B cell (primary cell): Measurements from ENCODE around the gene TFEB. TPM values are rescaled to one million over a fixed set of nuclear protein-coding genes. Genes with fewer than 3 reads are reported as not detected.

ENCODE experiments used
- ATAC-seq: fragments of 200-7000 bp; cut with Tn5 transposase; one replicate; pipeline ENCODE4 v1.10.0; 2021; ENCODE audit warnings: low read depth, mild to moderate bottlenecking, moderate number of reproducible peaks, moderate library complexity
- CTCF ChIA-PET: fragments of 350-600 bp; sonication (Branson Sonifier 250); formaldehyde crosslinking; loops from one replicate; lab custom pipeline; 2021; ENCODE audit warnings: antibody characterized with exemption, inconsistent platforms; lab: Charles Lee
- POLR2A ChIA-PET: fragments of 350-600 bp; sonication (Branson Sonifier 250); formaldehyde crosslinking; loops from one replicate; lab custom pipeline; 2021; ENCODE audit warnings: antibody characterized with exemption; lab: Charles Lee
- DNase-seq: peaks from one replicate; pipeline ENCODE4 v3.0.0; 2013
- H2AFZ ChIP-seq: 2 replicates; pipeline ENCODE4 v1.6.1; 2012; ENCODE audit warnings: mild to moderate bottlenecking, low read depth, low read length; ENCODE audit not compliant: insufficient read depth, poor library complexity, severe bottlenecking
- H3K27ac ChIP-seq, 2 donors: 1 replicate in 1 of 2; 2 replicates in 1 of 2; pipeline ENCODE4 v1.5.1; 2012 to 2013; ENCODE audit warnings: low read length in 2 of 2, mild to moderate bottlenecking in 2 of 2, moderate library complexity in 1 of 2
- H3K27me3 ChIP-seq, 4 experiments: fragments of 200-600 bp in 1 of 4; sonication (generic) in 1 of 4; replicated peaks in 1 of 4; 1 replicate in 2 of 4; 2 replicates in 2 of 4; pipeline versions ENCODE4 v1.6.1 to v1.7.0; 2013 to 2016; ENCODE audit warnings: low read length in 3 of 4, mild to moderate bottlenecking in 2 of 4, mixed read lengths in 1 of 4, moderate library complexity in 1 of 4; ENCODE audit not compliant: insufficient read depth in 4 of 4, control insufficient read depth in 3 of 4; ENCODE audit errors: control extremely low read depth in 1 of 4
- H3K36me3 ChIP-seq, 2 experiments: replicated peaks in 1 of 2; 1 replicate in 1 of 2; 2 replicates in 1 of 2; pipeline versions ENCODE4 v1.6.1 to v1.7.1; 2013; ENCODE audit warnings: low read length in 1 of 2; ENCODE audit not compliant: insufficient read depth in 2 of 2, control insufficient read depth in 1 of 2; ENCODE audit errors: control extremely low read depth in 1 of 2, extremely low read depth in 1 of 2
- H3K4me1 ChIP-seq, 2 donors: fragments of 200-600 bp in 1 of 2; sonication (generic) in 1 of 2; 1 replicate in 1 of 2; 2 replicates in 1 of 2; pipeline versions ENCODE4 v1.5.1 to v1.6.1; 2013 to 2017; ENCODE audit warnings: low read length in 2 of 2; ENCODE audit not compliant: control insufficient read depth in 2 of 2, insufficient read depth in 2 of 2
- H3K4me2 ChIP-seq: replicated peaks from 2 replicates; pipeline ENCODE3; 2012; ENCODE audit warnings: mild to moderate bottlenecking, low read depth, low read length; ENCODE audit not compliant: poor library complexity, severe bottlenecking
- H3K4me3 ChIP-seq, 5 experiments: fragments of 200-600 bp in 1 of 5; sonication (generic) in 1 of 5; 1 replicate in 3 of 5; 2 replicates in 2 of 5; pipeline versions ENCODE4 v1.5.1 to v1.7.0; 2011 to 2016; ENCODE audit warnings: low read length in 4 of 5, mild to moderate bottlenecking in 4 of 5, low read depth in 2 of 5, control low read depth in 1 of 5, moderate library complexity in 1 of 5; ENCODE audit not compliant: insufficient read depth in 1 of 5; ENCODE audit errors: control extremely low read depth in 1 of 5, extremely low read depth in 1 of 5
- H3K79me2 ChIP-seq: fragments of 200-600 bp; sonication (generic); one replicate; pipeline ENCODE4 v1.6.0; 2016; ENCODE audit warnings: low read length; ENCODE audit not compliant: control insufficient read depth, insufficient read depth
- H3K9ac ChIP-seq: fragments of 200-600 bp; sonication (generic); 2 replicates; pipeline ENCODE4 v1.6.1; 2017; ENCODE audit warnings: mild to moderate bottlenecking, low read length, moderate library complexity
- H3K9me3 ChIP-seq, 3 donors: one replicate each; pipeline versions ENCODE4 v1.6.1 to v1.7.1; 2013; ENCODE audit warnings: low read length in 2 of 3; ENCODE audit not compliant: control insufficient read depth in 2 of 3, insufficient read depth in 1 of 3; ENCODE audit errors: control extremely low read depth in 1 of 3
- H4K20me1 ChIP-seq: 2 replicates; pipeline ENCODE4 v1.6.0; 2012; ENCODE audit warnings: mild to moderate bottlenecking, low read length; ENCODE audit not compliant: insufficient read depth, control insufficient read depth, poor library complexity, severe bottlenecking
- H3K27ac Mint-ChIP-seq: one replicate; pipeline ENCODE4 v1.8.0; 2021; ENCODE audit warnings: mixed read lengths
- H3K27me3 Mint-ChIP-seq: one replicate; pipeline ENCODE4 v1.8.0; 2021; ENCODE audit warnings: mixed read lengths
- H3K4me1 Mint-ChIP-seq: one replicate; pipeline ENCODE4 v1.8.0; 2021; ENCODE audit warnings: mixed read lengths
- H3K4me3 Mint-ChIP-seq: one replicate; pipeline ENCODE4 v1.8.0; 2021; ENCODE audit warnings: mixed read lengths
- H3K9me3 Mint-ChIP-seq: one replicate; pipeline ENCODE4 v1.8.0; 2022; ENCODE audit warnings: mixed read lengths; ENCODE audit not compliant: insufficient read depth
- EZH2 ChIP-seq: IDR thresholded peaks from 2 replicates; pipeline ENCODE4 v1.6.1; 2012; ENCODE audit warnings: borderline replicate concordance, low read depth, mild to moderate bottlenecking, moderate library complexity, low read length; ENCODE audit not compliant: insufficient read depth, poor library complexity, severe bottlenecking
- WGBS: methylation state at CpG from one replicate; pipeline ENCODE4 v1.1.5; 2013; ENCODE audit warnings: missing lambda C conversion rate; ENCODE audit not compliant: insufficient coverage; 5-methylcytosine and 5-hydroxymethylcytosine counted together
- intact Hi-C: fragments of 100-400 bp; cut with micrococcal nuclease; formaldehyde crosslinking; loops from one replicate; pipeline ENCODE4 v1.10.0; 2022
- polyA plus RNA-seq: library from polyadenylated mRNA; depleted of rRNA; stranded (reverse); fragments of >200 nt; gene quantifications from 2 replicates; pipeline ENCODE4 v1.2.3, GENCODE V29; 2012
- total RNA-seq, 2 donors: library from RNA; stranded (reverse); fragments of 120-200 nt in 1 of 2; gene quantifications; 1 replicate in 1 of 2; 2 replicates in 1 of 2; pipeline versions ENCODE4 v1.2.3 to v1.2.4, GENCODE V29; 2013 to 2022
- TF ChIP-seq, protein P1 (sequence below): fragments of 200-600 bp; IDR thresholded peaks from one replicate; pipeline ENCODE4 v1.8.0; 2022; ENCODE audit warnings: antibody characterized with exemption, mild to moderate bottlenecking

The TFEB gene
- total and polyA plus RNA-seq, 2 donors (not counting 1 experiment from before 2014, with no cell fraction given) = 113 to 148 TPM

DNA sequence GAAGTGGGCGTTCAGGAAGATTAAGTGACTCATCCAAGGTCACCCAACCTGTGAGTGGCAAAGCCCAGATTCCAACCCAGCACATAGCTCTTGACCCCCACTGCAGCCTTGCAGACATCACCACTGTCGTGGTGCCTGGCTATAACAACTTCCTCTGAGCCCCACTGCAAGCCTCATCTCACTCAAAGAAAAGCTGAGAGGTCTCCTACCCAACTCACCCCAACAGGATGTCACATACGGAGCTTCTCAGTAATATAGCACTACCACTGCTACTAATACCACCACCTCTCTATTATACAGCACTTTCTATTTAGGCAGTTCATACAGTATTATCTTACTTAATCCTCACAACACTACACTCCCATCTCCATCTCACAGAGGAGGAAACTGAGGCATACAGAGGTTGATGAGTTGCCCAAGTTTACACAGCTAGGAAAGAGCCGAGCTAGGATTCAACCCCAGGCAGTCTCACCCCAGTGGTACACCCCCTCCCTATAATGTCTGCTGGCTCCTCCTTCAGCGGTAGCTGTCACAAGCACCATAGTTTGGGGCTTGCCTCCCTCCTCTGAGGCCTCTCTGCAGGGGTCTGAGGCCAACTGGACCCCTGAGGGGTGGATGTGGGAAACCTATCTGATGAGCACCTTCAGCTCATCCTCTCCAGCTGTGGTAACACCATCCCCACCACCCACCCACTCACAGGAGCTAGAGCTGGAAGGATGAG lies 19.5 kb downstream of the TFEB start:
- no peaks in the 10 kb centered on the region for H3K9me3 ChIP-seq
- no peaks in the 10 kb centered on the region for H3K27me3 Mint-ChIP-seq
- peak overlapping the region; percentile 85 for H3K27ac Mint-ChIP-seq
- H3K4me2 ChIP-seq = peak overlapping the region; percentile 58
- peak; percentile 32 for ATAC-seq
- peaks cover 89% of the 10 kb centered on the region for H4K20me1 ChIP-seq
- 38% methylated on average over 3 of the region's 5 CpGs for WGBS
- peaks cover 100% of the 10 kb centered on the region for H3K79me2 ChIP-seq
- no peaks in the 10 kb centered on the region for H3K9me3 Mint-ChIP-seq
- H3K36me3 ChIP-seq = peaks cover 8 to 52% of the 10 kb centered on the region in 2 experiments
- no peak overlapping the region for H2AFZ ChIP-seq
- peak overlapping the region in 2 of 5 experiments; percentile 8 to 38 for H3K4me3 ChIP-seq
- DNase-seq = no peak
- intact Hi-C loops = no loop called here
- peaks cover 83 to 97% of the 10 kb centered on the region in 2 donors for H3K4me1 ChIP-seq
- TF ChIP-seq, protein P1, sequence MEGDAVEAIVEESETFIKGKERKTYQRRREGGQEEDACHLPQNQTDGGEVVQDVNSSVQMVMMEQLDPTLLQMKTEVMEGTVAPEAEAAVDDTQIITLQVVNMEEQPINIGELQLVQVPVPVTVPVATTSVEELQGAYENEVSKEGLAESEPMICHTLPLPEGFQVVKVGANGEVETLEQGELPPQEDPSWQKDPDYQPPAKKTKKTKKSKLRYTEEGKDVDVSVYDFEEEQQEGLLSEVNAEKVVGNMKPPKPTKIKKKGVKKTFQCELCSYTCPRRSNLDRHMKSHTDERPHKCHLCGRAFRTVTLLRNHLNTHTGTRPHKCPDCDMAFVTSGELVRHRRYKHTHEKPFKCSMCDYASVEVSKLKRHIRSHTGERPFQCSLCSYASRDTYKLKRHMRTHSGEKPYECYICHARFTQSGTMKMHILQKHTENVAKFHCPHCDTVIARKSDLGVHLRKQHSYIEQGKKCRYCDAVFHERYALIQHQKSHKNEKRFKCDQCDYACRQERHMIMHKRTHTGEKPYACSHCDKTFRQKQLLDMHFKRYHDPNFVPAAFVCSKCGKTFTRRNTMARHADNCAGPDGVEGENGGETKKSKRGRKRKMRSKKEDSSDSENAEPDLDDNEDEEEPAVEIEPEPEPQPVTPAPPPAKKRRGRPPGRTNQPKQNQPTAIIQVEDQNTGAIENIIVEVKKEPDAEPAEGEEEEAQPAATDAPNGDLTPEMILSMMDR = no peak
- TF ChIP-seq EZH2 = no peak
- peak overlapping the region; percentile 40 for H3K9ac ChIP-seq
- peak overlapping the region; percentile 66 to 78 for H3K27ac ChIP-seq
- CTCF ChIA-PET = interaction anchor here (0.8 to 7.7 kb wide), 7 partner anchors 9 to 113 kb away, joined by 3 to 145 read pairs (median 8); partner anchors contain the start of gene TFEB
- peaks cover 92% of the 10 kb centered on the region for H3K4me1 Mint-ChIP-seq
- H3K27me3 ChIP-seq = no peaks in the 10 kb centered on the region
- H3K4me3 Mint-ChIP-seq = peak overlapping the region; percentile 68
- POLR2A ChIA-PET = interaction anchor here (1.3 to 8.6 kb wide), 5 partner anchors 8 to 20 kb away, joined by 3 to 108 read pairs (median 9); partner anchors contain the start of gene TFEB
